SH-SY5Y (cell line): ENCODE data around the gene B4GALT2.

Experiments used
- GATA2 ChIP-seq: IDR thresholded peaks from 2 replicates; pipeline ENCODE4 v1.6.1; 2011; ENCODE audit warnings: mild to moderate bottlenecking, low read depth, low read length
- GATA3 ChIP-seq: IDR thresholded peaks from 2 replicates; pipeline ENCODE4 v1.6.1; 2011; ENCODE audit warnings: low read depth, mild to moderate bottlenecking, low read length, moderate library complexity

DNA sequence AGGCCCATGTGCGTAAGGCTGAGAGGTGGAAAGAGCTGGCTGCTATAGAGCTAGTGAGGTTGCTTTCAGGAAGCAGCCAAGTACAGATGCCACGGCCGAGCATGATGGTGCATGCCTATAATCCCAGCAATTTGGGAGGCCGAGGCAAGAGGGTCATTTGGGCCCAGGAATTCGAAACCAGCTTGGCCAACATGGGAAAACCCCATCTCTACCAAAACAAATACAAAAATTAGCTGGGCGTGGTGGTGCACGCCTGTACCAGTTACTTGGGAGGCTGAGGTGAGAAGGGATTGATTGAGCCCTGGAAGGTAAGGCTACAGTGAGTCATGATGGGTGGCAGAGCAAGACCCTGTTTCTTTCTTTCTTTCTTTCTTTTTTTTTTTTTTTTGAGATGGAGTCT lies 15.1 kb downstream of the B4GALT2 start:
- TF ChIP-seq GATA3: no peak
- no peak for TF ChIP-seq GATA2
